WTC11 (cell line): ENCODE data around the gene GPRIN3. TPM values are rescaled to one million over a fixed set of nuclear protein-coding genes. Genes with fewer than 3 reads are reported as not detected.

Experiments used
- ATAC-seq: fragments of 200-7000 bp; cut with Tn5 transposase; 2 replicates; pipeline ENCODE4 v1.10.0; 2021; ENCODE audit warnings: mild to moderate bottlenecking, moderate library complexity
- CTCF ChIA-PET: fragments of 300-600 bp; sonication (Branson Sonifier 250); formaldehyde crosslinking; loops from one replicate; lab custom pipeline; 2021; ENCODE audit warnings: antibody characterized with exemption; lab: Charles Lee
- POLR2A ChIA-PET: fragments of 350-600 bp; sonication (Branson Sonifier 250); formaldehyde crosslinking; loops from one replicate; lab custom pipeline; 2021; ENCODE audit warnings: antibody characterized with exemption; lab: Charles Lee
- DNase-seq: peaks from one replicate; pipeline ENCODE4 v3.0.0; 2021; ENCODE audit warnings: low spot score
- H3K27ac Mint-ChIP-seq: 2 replicates; pipeline ENCODE4 v1.8.0; 2021; ENCODE audit warnings: mixed read lengths
- H3K27me3 Mint-ChIP-seq: 2 replicates; pipeline ENCODE4 v1.8.0; 2021; ENCODE audit warnings: low read depth, mild to moderate bottlenecking, moderate library complexity, mixed read lengths
- H3K36me3 Mint-ChIP-seq: 2 replicates; pipeline ENCODE4 v1.8.0; 2021; ENCODE audit warnings: mixed read lengths
- H3K4me1 Mint-ChIP-seq: 2 replicates; pipeline ENCODE4 v1.8.0; 2022; ENCODE audit warnings: mixed read lengths
- H3K4me3 Mint-ChIP-seq: 2 replicates; pipeline ENCODE4 v1.8.0; 2021; ENCODE audit warnings: mild to moderate bottlenecking, moderate library complexity, mixed read lengths
- H3K9me3 Mint-ChIP-seq: 2 replicates; pipeline ENCODE4 v1.8.0; 2021; ENCODE audit warnings: mixed read lengths
- AFF4 ChIP-seq: sonication (generic); formaldehyde crosslinking; IDR thresholded peaks from 2 replicates; pipeline ENCODE4 v1.8.1; 2023; ENCODE audit warnings: mild to moderate bottlenecking, missing genetic modification reagents, borderline replicate concordance
- ARID4B ChIP-seq: sonication (generic); formaldehyde crosslinking; IDR thresholded peaks from 2 replicates; pipeline ENCODE4 v1.8.0; 2023; ENCODE audit warnings: missing genetic modification reagents, mild to moderate bottlenecking, borderline replicate concordance
- CREB1 ChIP-seq: sonication (generic); formaldehyde crosslinking; IDR thresholded peaks from 2 replicates; pipeline ENCODE4 v1.8.0; 2023; ENCODE audit warnings: mild to moderate bottlenecking, missing genetic modification reagents
- E2F4 ChIP-seq: sonication (generic); formaldehyde crosslinking; IDR thresholded peaks from 2 replicates; pipeline ENCODE4 v1.8.1; 2022; ENCODE audit warnings: low read depth, mild to moderate bottlenecking, moderate library complexity, missing genetic modification reagents, borderline replicate concordance
- HMGA2 ChIP-seq: fragments of 250-450 bp; sonication (Bioruptor Pico); IDR thresholded peaks from 2 replicates; pipeline ENCODE4 v1.4.0; 2021; ENCODE audit warnings: mild to moderate bottlenecking, moderate library complexity
- IRF1 ChIP-seq: sonication (generic); formaldehyde crosslinking; IDR thresholded peaks from 2 replicates; pipeline ENCODE4 v1.8.0; 2023; ENCODE audit warnings: missing genetic modification reagents
- IRF2 ChIP-seq: sonication (generic); formaldehyde crosslinking; IDR thresholded peaks from 2 replicates; pipeline ENCODE4 v1.8.0; 2022; ENCODE audit warnings: low read depth, missing genetic modification reagents, borderline replicate concordance
- JAZF1 ChIP-seq: fragments of 250-450 bp; sonication (Bioruptor Pico); IDR thresholded peaks from 2 replicates; pipeline ENCODE4 v1.9.0; 2021; ENCODE audit warnings: moderate library complexity, mild to moderate bottlenecking, inconsistent platforms
- NR3C1 ChIP-seq: sonication (generic); formaldehyde crosslinking; conservative IDR thresholded peaks from 2 replicates; pipeline ENCODE4 v1.8.1; 2023; ENCODE audit warnings: low read depth, mild to moderate bottlenecking, missing genetic modification reagents
- OVOL2 ChIP-seq: fragments of 250-450 bp; sonication (Bioruptor Pico); IDR thresholded peaks from 2 replicates; pipeline ENCODE4 v1.9.0; 2021; ENCODE audit warnings: mild to moderate bottlenecking, borderline replicate concordance
- SMAD4 ChIP-seq: sonication (generic); formaldehyde crosslinking; IDR thresholded peaks from 2 replicates; pipeline ENCODE4 v1.8.0; 2022; ENCODE audit warnings: mild to moderate bottlenecking, missing genetic modification reagents
- SOX15 ChIP-seq: fragments of 250-450 bp; sonication (Bioruptor Pico); IDR thresholded peaks from 2 replicates; pipeline ENCODE4 v1.9.0; 2021; ENCODE audit warnings: mild to moderate bottlenecking
- TCF7 ChIP-seq: sonication (generic); formaldehyde crosslinking; IDR thresholded peaks from 2 replicates; pipeline ENCODE4 v1.8.0; 2022; ENCODE audit warnings: mild to moderate bottlenecking, low read depth, missing genetic modification reagents, moderate library complexity
- ZBTB21 ChIP-seq: sonication (generic); formaldehyde crosslinking; IDR thresholded peaks from 2 replicates; pipeline ENCODE4 v1.8.1; 2023; ENCODE audit warnings: mild to moderate bottlenecking, missing genetic modification reagents, borderline replicate concordance
- ZBTB43 ChIP-seq: sonication (generic); formaldehyde crosslinking; IDR thresholded peaks from 2 replicates; pipeline ENCODE4 v1.8.1; 2023; ENCODE audit warnings: mild to moderate bottlenecking, missing genetic modification reagents
- ZNF138 ChIP-seq: sonication (generic); formaldehyde crosslinking; conservative IDR thresholded peaks from 2 replicates; pipeline ENCODE4 v1.8.1; 2022; ENCODE audit warnings: mild to moderate bottlenecking, moderate library complexity, missing genetic modification reagents
- ZNF423 ChIP-seq: fragments of 250-450 bp; sonication (Bioruptor Pico); IDR thresholded peaks from 2 replicates; pipeline ENCODE4 v2.1.2; 2022; ENCODE audit warnings: mild to moderate bottlenecking, moderate library complexity
- total RNA-seq: library from RNA; stranded (reverse); gene quantifications from 3 replicates; pipeline ENCODE4 v1.2.3, GENCODE V29; 2021
- TF ChIP-seq, protein P1 (sequence below): fragments of 250-450 bp; sonication (Bioruptor Pico); IDR thresholded peaks from 2 replicates; pipeline ENCODE4 v1.9.0; 2021; ENCODE audit warnings: moderate library complexity, mild to moderate bottlenecking, inconsistent platforms, borderline replicate concordance
- TF ChIP-seq, protein P2 (sequence below): sonication (generic); formaldehyde crosslinking; IDR thresholded peaks from 2 replicates; pipeline ENCODE4 v1.8.0; 2022; ENCODE audit warnings: mild to moderate bottlenecking, missing genetic modification reagents
- TF ChIP-seq, protein P3 (sequence below): sonication (generic); formaldehyde crosslinking; IDR thresholded peaks from 2 replicates; pipeline ENCODE4 v1.8.0; 2022; ENCODE audit warnings: mild to moderate bottlenecking, missing genetic modification reagents
- TF ChIP-seq, protein P4 (sequence below): sonication (generic); formaldehyde crosslinking; conservative IDR thresholded peaks from 2 replicates; pipeline ENCODE4 v1.8.1; 2023; ENCODE audit warnings: mild to moderate bottlenecking, low read depth, missing genetic modification reagents, moderate library complexity

GPRIN3 gene
- total RNA-seq, 1 experiment from 2014 or later, result 2.0 TPM

- TF ChIP-seq, protein P1, sequence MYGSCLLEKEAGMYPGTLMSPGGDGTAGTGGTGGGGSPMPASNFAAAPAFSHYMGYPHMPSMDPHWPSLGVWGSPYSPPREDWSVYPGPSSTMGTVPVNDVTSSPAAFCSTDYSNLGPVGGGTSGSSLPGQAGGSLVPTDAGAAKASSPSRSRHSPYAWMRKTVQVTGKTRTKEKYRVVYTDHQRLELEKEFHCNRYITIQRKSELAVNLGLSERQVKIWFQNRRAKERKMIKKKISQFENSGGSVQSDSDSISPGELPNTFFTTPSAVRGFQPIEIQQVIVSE (CRISPR knock-in tag), result no peak
- TF ChIP-seq E2F4 (no peak), ZNF423 (CRISPR knock-in tag) (no peak), ZNF138 (no peak), NR3C1 (no peak), JAZF1 (CRISPR knock-in tag) (no peak), AFF4 (no peak), OVOL2 (CRISPR knock-in tag) (no peak), IRF1 (CRISPR knock-in tag) (no peak), ARID4B (CRISPR knock-in tag) (no peak)
- TF ChIP-seq, all 79 proteins: peak for 0
Measured at GRCh38 chr4:89288430-89288829, 19.2 kb downstream of the GPRIN3 start (continued).

- no peak overlapping the region for H3K27ac Mint-ChIP-seq
- no peaks in the 10 kb centered on the region for H3K27me3 Mint-ChIP-seq
- ChIA-PET CTCF (no interaction called here), POLR2A (no interaction called here)
- peaks cover 20% of the 10 kb centered on the region for H3K4me1 Mint-ChIP-seq
- H3K4me3 Mint-ChIP-seq, result no peak overlapping the region
- H3K36me3 Mint-ChIP-seq, result peaks cover 10% of the 10 kb centered on the region
- no peak for ATAC-seq
- no peak for DNase-seq
- peaks cover 20% of the 10 kb centered on the region for H3K9me3 Mint-ChIP-seq
- TF ChIP-seq IRF2 (CRISPR knock-in tag) (no peak), TCF7 (no peak), ZBTB43 (no peak), SMAD4 (CRISPR knock-in tag) (no peak), CREB1 (CRISPR knock-in tag) (no peak), HMGA2 (no peak), SOX15 (CRISPR knock-in tag) (no peak), ZBTB21 (CRISPR knock-in tag) (no peak)
- TF ChIP-seq, protein P2, sequence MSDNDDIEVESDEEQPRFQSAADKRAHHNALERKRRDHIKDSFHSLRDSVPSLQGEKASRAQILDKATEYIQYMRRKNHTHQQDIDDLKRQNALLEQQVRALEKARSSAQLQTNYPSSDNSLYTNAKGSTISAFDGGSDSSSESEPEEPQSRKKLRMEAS (CRISPR knock-in tag), result no peak
- TF ChIP-seq, protein P3, sequence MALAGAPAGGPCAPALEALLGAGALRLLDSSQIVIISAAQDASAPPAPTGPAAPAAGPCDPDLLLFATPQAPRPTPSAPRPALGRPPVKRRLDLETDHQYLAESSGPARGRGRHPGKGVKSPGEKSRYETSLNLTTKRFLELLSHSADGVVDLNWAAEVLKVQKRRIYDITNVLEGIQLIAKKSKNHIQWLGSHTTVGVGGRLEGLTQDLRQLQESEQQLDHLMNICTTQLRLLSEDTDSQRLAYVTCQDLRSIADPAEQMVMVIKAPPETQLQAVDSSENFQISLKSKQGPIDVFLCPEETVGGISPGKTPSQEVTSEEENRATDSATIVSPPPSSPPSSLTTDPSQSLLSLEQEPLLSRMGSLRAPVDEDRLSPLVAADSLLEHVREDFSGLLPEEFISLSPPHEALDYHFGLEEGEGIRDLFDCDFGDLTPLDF (CRISPR knock-in tag), result no peak
- TF ChIP-seq, protein P4, sequence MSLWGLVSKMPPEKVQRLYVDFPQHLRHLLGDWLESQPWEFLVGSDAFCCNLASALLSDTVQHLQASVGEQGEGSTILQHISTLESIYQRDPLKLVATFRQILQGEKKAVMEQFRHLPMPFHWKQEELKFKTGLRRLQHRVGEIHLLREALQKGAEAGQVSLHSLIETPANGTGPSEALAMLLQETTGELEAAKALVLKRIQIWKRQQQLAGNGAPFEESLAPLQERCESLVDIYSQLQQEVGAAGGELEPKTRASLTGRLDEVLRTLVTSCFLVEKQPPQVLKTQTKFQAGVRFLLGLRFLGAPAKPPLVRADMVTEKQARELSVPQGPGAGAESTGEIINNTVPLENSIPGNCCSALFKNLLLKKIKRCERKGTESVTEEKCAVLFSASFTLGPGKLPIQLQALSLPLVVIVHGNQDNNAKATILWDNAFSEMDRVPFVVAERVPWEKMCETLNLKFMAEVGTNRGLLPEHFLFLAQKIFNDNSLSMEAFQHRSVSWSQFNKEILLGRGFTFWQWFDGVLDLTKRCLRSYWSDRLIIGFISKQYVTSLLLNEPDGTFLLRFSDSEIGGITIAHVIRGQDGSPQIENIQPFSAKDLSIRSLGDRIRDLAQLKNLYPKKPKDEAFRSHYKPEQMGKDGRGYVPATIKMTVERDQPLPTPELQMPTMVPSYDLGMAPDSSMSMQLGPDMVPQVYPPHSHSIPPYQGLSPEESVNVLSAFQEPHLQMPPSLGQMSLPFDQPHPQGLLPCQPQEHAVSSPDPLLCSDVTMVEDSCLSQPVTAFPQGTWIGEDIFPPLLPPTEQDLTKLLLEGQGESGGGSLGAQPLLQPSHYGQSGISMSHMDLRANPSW, result no peak
Measured at GRCh38 chr4:89287945-89288344, 19.7 kb downstream of the GPRIN3 start.
